HG02678 (cell line): ENCODE measurements around the gene ZNF205.

ENCODE experiments used
- ATAC-seq: cut with Tn5 transposase; IDR thresholded peaks from one replicate; pipeline ENCODE4 v1.9.1; 2021; ENCODE audit warnings: mild to moderate bottlenecking, moderate library complexity; ENCODE audit not compliant: unreplicated experiment

The ZNF205 gene

GRCh38 chr16:3084969-3085670, 27.3 kb upstream of the ZNF205 start:
- no peak for ATAC-seq

GRCh38 chr16:3085868-3086595, 26.4 kb upstream of the ZNF205 start:
- ATAC-seq, result no peak

DNA sequence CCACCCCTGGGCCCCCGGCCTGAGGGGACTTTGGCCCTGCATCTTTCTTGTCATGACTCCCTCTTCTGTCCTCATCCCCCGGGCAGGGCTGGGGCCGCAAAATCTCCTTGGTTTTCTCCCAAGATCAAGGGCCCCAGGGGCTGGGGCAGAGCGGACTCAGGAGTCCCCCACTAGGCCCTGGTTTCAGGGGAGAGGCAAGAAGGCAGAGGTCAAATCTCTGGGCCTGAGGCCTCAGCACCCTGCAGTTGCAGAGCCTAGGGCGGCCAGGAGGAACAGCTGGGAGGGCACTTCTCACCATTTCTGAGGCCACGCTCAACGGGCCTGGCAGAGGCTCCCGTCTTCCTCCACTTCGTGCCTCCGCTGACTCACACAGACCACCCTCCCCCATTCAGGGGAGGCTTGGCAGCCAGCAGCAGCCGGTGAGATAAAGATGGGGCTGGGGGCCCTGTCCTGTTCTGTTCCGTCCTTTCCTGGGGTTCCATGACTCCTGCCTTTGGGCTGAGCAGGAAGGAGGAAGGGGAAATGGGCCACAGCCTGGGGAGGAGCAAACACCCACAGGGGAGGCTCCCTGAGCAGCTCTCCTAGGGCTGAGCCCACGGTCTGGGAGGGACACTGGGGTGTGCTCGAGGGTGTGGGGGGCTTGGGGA, 25.7 kb upstream of the ZNF205 start:
- ATAC-seq, result no peak

- ATAC-seq, result no peak
Observed at GRCh38 chr16:3087243-3088235, 24.8 kb upstream of the ZNF205 start.

- no peak for ATAC-seq
Observed at GRCh38 chr16:3088450-3088849, 23.9 kb upstream of the ZNF205 start.

- ATAC-seq, result no peak
Observed at GRCh38 chr16:3088925-3089716, 23.3 kb upstream of the ZNF205 start.

GRCh38 chr16:3089717-3090592, 22.4 kb upstream of the ZNF205 start:
- ATAC-seq, result no peak

- no peak for ATAC-seq
Observed at GRCh38 chr16:3091551-3091950, 20.8 kb upstream of the ZNF205 start.

- ATAC-seq, result no peak
Observed at GRCh38 chr16:3092501-3092941, 19.9 kb upstream of the ZNF205 start.

- ATAC-seq, result no peak
Observed at GRCh38 chr16:3094289-3095027, 17.9 kb upstream of the ZNF205 start.

GRCh38 chr16:3095869-3096268, 16.5 kb upstream of the ZNF205 start:
- ATAC-seq, result peak; percentile 46

DNA sequence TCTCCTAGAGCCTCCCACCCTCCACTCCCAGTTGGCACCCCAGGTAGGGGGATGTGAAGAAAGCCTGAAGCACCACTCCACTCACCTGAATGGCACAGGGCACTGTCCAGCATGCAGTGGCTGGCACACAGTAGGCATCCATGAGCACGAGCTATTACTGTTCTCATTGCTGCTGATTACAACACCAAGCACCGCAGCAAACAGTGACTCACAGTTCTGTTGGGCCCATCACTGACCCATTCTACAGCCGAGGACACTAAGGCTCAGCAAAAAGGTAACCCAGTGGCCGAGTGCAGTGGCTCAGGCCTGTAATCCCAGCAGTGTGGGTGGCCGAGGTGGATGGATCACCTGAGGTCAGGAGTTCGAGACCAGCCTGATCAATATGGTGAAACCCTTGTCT, 16.0 kb upstream of the ZNF205 start:
- no peak for ATAC-seq

DNA sequence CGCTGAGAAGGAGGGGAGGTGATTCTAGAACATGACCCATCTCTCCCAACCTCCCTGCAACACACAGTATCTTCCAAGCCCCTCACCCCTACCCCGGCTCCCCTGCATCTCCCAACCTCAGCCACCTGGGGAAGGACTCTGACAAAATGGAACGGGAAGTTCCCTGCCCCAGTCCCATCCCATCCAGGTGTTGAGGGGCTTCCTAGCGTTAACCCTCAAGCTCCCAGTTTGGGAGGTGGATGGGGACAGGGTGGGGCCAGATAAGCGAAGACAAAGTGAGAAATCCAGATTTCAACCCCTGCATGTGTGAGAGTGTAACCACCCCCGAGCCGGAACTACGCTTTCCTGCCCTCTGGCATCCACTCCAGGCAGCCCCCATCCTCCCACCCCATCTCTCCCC, 15.1 kb upstream of the ZNF205 start:
- no peak for ATAC-seq

DNA sequence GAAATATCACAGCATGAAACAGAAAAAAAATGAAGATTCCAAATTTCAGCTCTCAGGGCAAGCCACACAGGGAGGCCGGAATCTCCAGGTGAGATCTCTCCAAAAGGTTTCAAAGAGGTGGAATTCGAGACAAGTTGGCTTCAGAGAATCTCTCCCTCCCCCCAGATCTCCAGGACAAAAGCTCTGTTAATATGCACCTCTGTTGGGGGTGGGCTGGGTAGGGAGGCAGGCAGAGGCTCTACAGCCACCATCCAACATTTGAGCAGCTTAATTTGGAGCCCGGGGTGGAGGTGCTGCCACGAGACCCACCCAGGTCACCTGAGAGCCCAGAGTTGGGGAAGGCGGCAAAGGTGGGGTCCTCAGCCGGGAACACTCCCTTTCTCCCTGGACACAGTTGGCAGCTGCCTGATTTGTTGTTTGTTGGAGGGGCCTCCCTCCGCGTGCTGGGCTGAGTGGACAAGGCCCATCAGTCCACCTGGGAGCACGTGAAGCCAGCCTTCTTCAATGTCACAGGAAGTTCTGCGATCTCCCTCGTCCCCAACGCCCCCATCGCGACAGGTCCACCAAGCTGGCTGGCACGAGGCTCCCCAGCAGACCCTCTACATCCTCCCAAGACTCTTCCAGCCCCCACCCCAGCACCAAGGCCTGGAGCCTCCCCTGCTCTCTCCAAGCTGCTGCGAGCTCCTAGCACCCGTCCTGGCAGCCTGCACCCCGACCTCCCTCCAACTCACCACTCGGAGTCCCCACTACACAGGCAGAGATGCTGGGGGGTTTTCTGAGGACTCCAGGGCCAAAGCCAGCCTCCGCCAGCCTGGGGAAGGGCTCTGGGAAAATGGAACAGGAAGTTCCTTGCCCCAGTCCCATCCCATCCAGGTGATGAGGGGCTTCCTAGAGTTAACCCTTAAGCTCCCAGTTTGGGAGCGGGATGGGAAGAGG, 13.7 kb upstream of the ZNF205 start, which contains the start of gene ZSCAN10:
Gene ZSCAN10 (minus strand): TSS at position 836 of the 936 bp plus-strand sequence. CDS start 6,357 bp downstream, outside the sequence.
- no peak for ATAC-seq

GRCh38 chr16:3099395-3099731, 13.0 kb upstream of the ZNF205 start:
- no peak for ATAC-seq

DNA sequence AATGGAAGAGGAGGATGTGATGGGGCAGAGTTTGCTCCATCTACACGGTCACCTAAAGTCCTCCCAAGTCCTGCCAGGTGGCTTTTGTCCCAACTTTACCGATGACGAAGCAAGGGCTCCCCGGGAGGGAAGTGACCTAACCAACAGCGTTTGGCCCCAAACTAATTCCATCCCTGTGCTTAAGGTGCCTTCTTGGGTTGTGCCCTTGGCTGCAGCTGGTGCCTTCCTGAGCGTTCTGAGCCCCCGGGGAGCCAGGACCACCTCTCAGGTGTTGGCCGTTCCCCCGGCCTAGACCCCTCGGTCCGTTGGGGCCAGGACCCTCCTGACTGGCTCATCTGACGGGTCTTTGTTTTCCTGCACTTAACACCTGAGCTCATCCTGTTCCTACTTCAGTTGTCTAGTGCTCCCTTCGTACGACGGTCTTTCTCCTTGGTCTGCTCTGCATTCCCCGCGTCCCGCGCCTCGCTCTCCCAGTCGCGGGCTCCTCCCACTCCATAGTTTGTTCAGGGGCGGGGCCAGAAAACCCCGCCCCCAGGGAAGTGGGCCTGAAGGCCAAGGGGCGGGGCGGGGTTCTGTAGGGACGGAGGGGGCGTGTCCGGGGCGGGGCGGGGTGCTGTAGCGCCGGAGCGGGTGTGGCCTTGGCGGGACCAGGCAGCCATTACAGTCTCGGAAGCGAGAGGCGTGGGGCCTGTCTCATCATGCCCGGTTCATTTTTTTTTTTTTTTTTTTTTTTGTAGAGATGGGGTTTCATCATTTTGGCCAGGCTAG, 12.5 kb upstream of the ZNF205 start:
- peak; percentile 74 for ATAC-seq
